Ovary (tissue), 9 donors: ENCODE data around the gene HNRNPUL1. TPM values are rescaled to one million over a fixed set of nuclear protein-coding genes. Genes with fewer than 3 reads are reported as not detected.

Source experiments
- DNase-seq, 5 donors: peaks; one replicate each; pipeline ENCODE4 v3.0.0-alpha.2; 2019 to 2020
- H3K27ac ChIP-seq, 2 donors: fragments of 200-600 bp; one replicate each; pipeline versions ENCODE4 v1.5.1 to v1.8.0; 2019 to 2022
- H3K27me3 ChIP-seq: fragments of 200-600 bp; one replicate; pipeline ENCODE4 v1.8.0; 2022
- H3K36me3 ChIP-seq: fragments of 200-600 bp; sonication (generic); one replicate; pipeline ENCODE4 v1.5.1; 2019
- H3K4me1 ChIP-seq: one replicate; pipeline ENCODE4 v1.8.1; 2013; ENCODE audit warnings: mild to moderate bottlenecking, moderate library complexity; ENCODE audit not compliant: insufficient read depth
- H3K4me3 ChIP-seq: fragments of 200-600 bp; sonication (generic); one replicate; pipeline ENCODE4 v1.5.1; 2017
- H3K9me3 ChIP-seq, 2 donors: fragments of 200-600 bp in 1 of 2; sonication (generic) in 1 of 2; one replicate each; pipeline versions ENCODE4 v1.5.1 to v1.8.1; 2013 to 2019; ENCODE audit warnings: mild to moderate bottlenecking in 1 of 2, moderate library complexity in 1 of 2
- CTCF ChIP-seq, 3 donors: fragments of 450-650 bp in 2 of 3; fragments of 200-600 bp in 1 of 3; IDR thresholded peaks; one replicate each; pipeline versions ENCODE4 v1.5.1 to v1.8.0; 2016 to 2022; ENCODE audit warnings: antibody characterized with exemption in 3 of 3, mild to moderate bottlenecking in 1 of 3
- EP300 ChIP-seq: sonication (generic); formaldehyde crosslinking; IDR thresholded peaks from one replicate; pipeline ENCODE4 v1.6.1; 2017; ENCODE audit warnings: antibody characterized with exemption
- POLR2A ChIP-seq: fragments of 450-650 bp; IDR thresholded peaks from one replicate; pipeline ENCODE4 v1.6.1; 2017; ENCODE audit warnings: antibody characterized with exemption, mild to moderate bottlenecking, moderate library complexity
- WGBS, 3 donors: extraction: QIAGEN DNeasy Blood & Tissue Kit in 1 of 3; methylation state at CpG; one replicate each; pipeline versions ENCODE4 v1.1.5 to v1.1.7; 2013 to 2017; 5-methylcytosine and 5-hydroxymethylcytosine counted together
- intact Hi-C, 4 donors: fragments of 100-400 bp; cut with DNase I; formaldehyde crosslinking; loops; one replicate each; pipeline versions ENCODE4 v1.11.0 to v1.15.1; 2022 to 2023
- polyA plus RNA-seq, 2 donors: library from polyadenylated mRNA; stranded (reverse); fragments of 200-250 nt in 1 of 2; fragments of 350-450 nt in 1 of 2; fragmentation: Illumina TruSeq in 1 of 2; extraction: RNeasy Lipid Tissue Mini Kit (QIAGEN cat#74804) in 1 of 2; gene quantifications; one replicate each; pipeline ENCODE4 v1.2.3, GENCODE V29; 2013 to 2014
- total RNA-seq, 7 donors: library from RNA; depleted of rRNA in 2 of 7; stranded (reverse); fragments of >200 nt in 2 of 7; fragmentation: NEBNext Ultra II Directional in 3 of 7; extraction: Animal tissue kit (Norgen Biotek cat#: 25700) in 3 of 7; gene quantifications; one replicate each; pipeline versions ENCODE4 v1.1.0 to v1.2.4, GENCODE V29; 2016 to 2023
- donor health status: DM: no; HTN: no; CAD: no; lungs with moderate emphysema.
- donor health status: DM: no; HTN: no; CAD: no.
- donor health status: Bipolar disorder and iron deficiency.
- donor health status: DM: yes; HTN: yes; CAD: no.
- donor health status: DM: no; HTN: no; CAD: no.
- donor health status: DM: yes; HTN: yes; CAD: no.

Gene HNRNPUL1
- total and polyA plus RNA-seq, 9 donors: 102 to 259 (median 211) TPM

GRCh38 chr19:41238244-41238643 is 25.9 kb upstream of the HNRNPUL1 start:
- no peaks in the 10 kb centered on the region for H3K36me3 ChIP-seq
- no peak for DNase-seq

GRCh38 chr19:41239363-41239762 is 24.8 kb upstream of the HNRNPUL1 start:
- H3K36me3 ChIP-seq: no peaks in the 10 kb centered on the region
- no peak overlapping the region for H3K4me3 ChIP-seq
- intact Hi-C loops: no loop called here
- H3K9me3 ChIP-seq: no peaks in the 10 kb centered on the region
- TF ChIP-seq EP300: no peak
- no peak for TF ChIP-seq CTCF (IDR thresholded peaks at IDR 0.05)
- no peak for TF ChIP-seq POLR2A
- 83 to 95% (median 91%) methylated on average over 9 of the region's 9 CpGs for WGBS, 3 donors
- H3K27ac ChIP-seq: no peak overlapping the region
- no peaks in the 10 kb centered on the region for H3K27me3 ChIP-seq
- no peak for DNase-seq
- H3K4me1 ChIP-seq: no peaks in the 10 kb centered on the region

More at GRCh38 chr19:41238244-41238643, 25.9 kb upstream of the HNRNPUL1 start:
- H3K9me3 ChIP-seq: no peaks in the 10 kb centered on the region
- H3K4me1 ChIP-seq: no peaks in the 10 kb centered on the region
- intact Hi-C loops: no loop called here
- TF ChIP-seq POLR2A (no peak), CTCF (IDR thresholded peaks at IDR 0.05) (no peak), EP300 (no peak)
- H3K27me3 ChIP-seq: no peaks in the 10 kb centered on the region
- no peak overlapping the region for H3K27ac ChIP-seq
- no peak overlapping the region for H3K4me3 ChIP-seq
- 84 to 85% (median 84%) methylated on average over 10 of the region's 10 CpGs for WGBS, 3 donors

- no peak overlapping the region for H3K27ac ChIP-seq
- no peak for TF ChIP-seq POLR2A
- no peak for TF ChIP-seq EP300
- TF ChIP-seq CTCF (IDR thresholded peaks at IDR 0.05): no peak
- no peaks in the 10 kb centered on the region for H3K9me3 ChIP-seq
- H3K4me3 ChIP-seq: no peak overlapping the region
- H3K27me3 ChIP-seq: no peaks in the 10 kb centered on the region
- 64 to 100% (median 93%) methylated on average over 2 of the region's 2 CpGs for WGBS, 3 donors
- no peaks in the 10 kb centered on the region for H3K4me1 ChIP-seq
- no peaks in the 10 kb centered on the region for H3K36me3 ChIP-seq
- intact Hi-C loops: no loop called here
- DNase-seq: no peak
Observed at GRCh38 chr19:41239961-41240574, 24.1 kb upstream of the HNRNPUL1 start.

GRCh38 chr19:41241859-41242258 is 22.3 kb upstream of the HNRNPUL1 start:
- WGBS, 3 donors: 77 to 88% (median 86%) methylated on average over 5 of the region's 5 CpGs
- no peaks in the 10 kb centered on the region for H3K9me3 ChIP-seq
- no peaks in the 10 kb centered on the region for H3K27me3 ChIP-seq
- TF ChIP-seq EP300 (no peak), POLR2A (no peak), CTCF (IDR thresholded peaks at IDR 0.05) (no peak)
- H3K36me3 ChIP-seq: no peaks in the 10 kb centered on the region
- no peaks in the 10 kb centered on the region for H3K4me1 ChIP-seq
- H3K4me3 ChIP-seq: no peak overlapping the region
- no peak for DNase-seq
- intact Hi-C loops: no loop called here
- H3K27ac ChIP-seq: no peak overlapping the region
